Measurements from ENCODE around the gene LMNA.

GRCh38 chr1:156135930-156136871 is 21.7 kb downstream of the LMNA start:
- no peak for TF ChIP-seq CTCF (conservative IDR thresholded peaks at IDR 0.05)
- no peak for TF ChIP-seq ZFX (IDR thresholded peaks at IDR 0.05)

Data from C4-2B (cell line).